Mesodermal cell (in vitro differentiated cells): ENCODE measurements around the gene ELL.

ENCODE experiments used
- H3K27ac ChIP-seq: 2 replicates; pipeline ENCODE4 v1.7.0; 2013; ENCODE audit warnings: mild to moderate bottlenecking, low read depth, low read length, moderate library complexity; ENCODE audit not compliant: severe bottlenecking
- H3K36me3 ChIP-seq: 2 replicates; pipeline ENCODE4 v1.7.1; 2013; ENCODE audit warnings: mild to moderate bottlenecking, low read length, moderate library complexity; ENCODE audit not compliant: control insufficient read depth, insufficient read depth
- H3K4me1 ChIP-seq: one replicate; pipeline ENCODE4 v1.7.1; 2013; ENCODE audit warnings: mild to moderate bottlenecking, low read length; ENCODE audit not compliant: insufficient read depth, control insufficient read depth, poor library complexity, severe bottlenecking
- H3K4me3 ChIP-seq: 2 replicates; pipeline ENCODE4 v1.7.0; 2013; ENCODE audit warnings: low read length, control low read depth, mild to moderate bottlenecking; ENCODE audit not compliant: insufficient read depth, poor library complexity, severe bottlenecking; ENCODE audit errors: extremely low read depth
- H3K9me3 ChIP-seq: 2 replicates; pipeline ENCODE4 v1.7.1; 2013; ENCODE audit warnings: mild to moderate bottlenecking, low read length, moderate library complexity; ENCODE audit not compliant: control insufficient read depth
- WGBS, 2 experiments: methylation state at CpG; one replicate each; pipeline ENCODE4 v1.1.5; 2013; ENCODE audit warnings: missing lambda C conversion rate in 2 of 2; ENCODE audit not compliant: insufficient coverage in 2 of 2; 5-methylcytosine and 5-hydroxymethylcytosine counted together

Gene ELL

GRCh38 chr19:18431351-18432197 is 90.3 kb downstream of the ELL start:
- H3K27ac ChIP-seq = no peak overlapping the region

GRCh38 chr19:18430417-18431144 is 91.3 kb downstream of the ELL start:
- Histone ChIP-seq H3K4me1 (peaks cover 37% of the 10 kb centered on the region), H3K36me3 (peaks cover 20% of the 10 kb centered on the region), H3K27ac (no peak overlapping the region), H3K4me3 (no peak overlapping the region), H3K9me3 (no peaks in the 10 kb centered on the region)
- WGBS, 2 experiments = 89 to 92% methylated on average over 19 to 20 of the region's 21 CpGs

More at GRCh38 chr19:18431351-18432197, 90.3 kb downstream of the ELL start:
- WGBS, 2 experiments = 86 to 89% methylated on average over 10 to 19 of the region's 34 CpGs
- Histone ChIP-seq H3K4me1 (peaks cover 39% of the 10 kb centered on the region), H3K36me3 (peaks cover 28% of the 10 kb centered on the region), H3K9me3 (no peaks in the 10 kb centered on the region), H3K4me3 (no peak overlapping the region)

- H3K4me3 ChIP-seq = peak overlapping the region; percentile 35
- H3K36me3 ChIP-seq = peaks cover 13% of the 10 kb centered on the region
- peak overlapping the region; percentile 93 for H3K27ac ChIP-seq
- H3K4me1 ChIP-seq = peaks cover 41% of the 10 kb centered on the region
- WGBS, 2 experiments = 22 to 40% methylated on average over 8 to 12 of the region's 13 CpGs
- no peaks in the 10 kb centered on the region for H3K9me3 ChIP-seq
These were observed 92.0 kb downstream of the ELL start for GRCh38 chr19:18429717-18430416.

- Histone ChIP-seq H3K4me1 (peaks cover 35% of the 10 kb centered on the region), H3K4me3 (peak overlapping the region; percentile 35), H3K27ac (peak overlapping the region; percentile 93), H3K9me3 (no peaks in the 10 kb centered on the region), H3K36me3 (peaks cover 6% of the 10 kb centered on the region)
- 1 to 2% methylated on average over 48 to 61 of the region's 77 CpGs for WGBS, 2 experiments
These were observed 92.8 kb downstream of the ELL start for GRCh38 chr19:18428787-18429674.

- Histone ChIP-seq H3K4me1 (peaks cover 37% of the 10 kb centered on the region), H3K4me3 (no peak overlapping the region), H3K9me3 (no peaks in the 10 kb centered on the region), H3K36me3 (peaks cover 6% of the 10 kb centered on the region), H3K27ac (peak overlapping the region; percentile 93)
- WGBS, 2 experiments = 37 to 53% methylated on average over 13 to 16 of the region's 17 CpGs
These were observed 93.6 kb downstream of the ELL start for GRCh38 chr19:18428173-18428786.

GRCh38 chr19:18427743-18428113 is 94.1 kb downstream of the ELL start:
- Histone ChIP-seq H3K4me1 (peaks cover 34% of the 10 kb centered on the region), H3K27ac (no peak overlapping the region), H3K36me3 (peaks cover 11% of the 10 kb centered on the region), H3K4me3 (no peak overlapping the region), H3K9me3 (no peaks in the 10 kb centered on the region)
- 93 to 96% methylated on average over 7 to 9 of the region's 12 CpGs for WGBS, 2 experiments

- H3K36me3 ChIP-seq = peaks cover 11% of the 10 kb centered on the region
- 96% methylated on average over 14 to 15 of the region's 16 CpGs for WGBS, 2 experiments
- H3K4me1 ChIP-seq = peaks cover 34% of the 10 kb centered on the region
- no peaks in the 10 kb centered on the region for H3K9me3 ChIP-seq
- no peak overlapping the region for H3K27ac ChIP-seq
- no peak overlapping the region for H3K4me3 ChIP-seq
These were observed 94.7 kb downstream of the ELL start for GRCh38 chr19:18427080-18427742.

GRCh38 chr19:18426416-18426767 is 95.5 kb downstream of the ELL start:
- Histone ChIP-seq H3K9me3 (no peaks in the 10 kb centered on the region), H3K4me3 (no peak overlapping the region), H3K36me3 (peaks cover 11% of the 10 kb centered on the region), H3K4me1 (peaks cover 34% of the 10 kb centered on the region), H3K27ac (no peak overlapping the region)
- WGBS, 2 experiments = 89 to 90% methylated on average over 5 to 7 of the region's 8 CpGs

- WGBS, 2 experiments = 89 to 91% methylated on average over 12 to 13 of the region's 18 CpGs
- H3K27ac ChIP-seq = no peak overlapping the region
- H3K4me1 ChIP-seq = peaks cover 36% of the 10 kb centered on the region
- no peaks in the 10 kb centered on the region for H3K9me3 ChIP-seq
- H3K36me3 ChIP-seq = peaks cover 9% of the 10 kb centered on the region
- no peak overlapping the region for H3K4me3 ChIP-seq
These were observed 96.1 kb downstream of the ELL start for GRCh38 chr19:18425515-18426415.
